Midbrain (tissue), 1 donor: ENCODE data around the gene CFAP99.

Experiments used
- DNase-seq: peaks from one replicate; lab custom pipeline; 2025; lab: John Stamatoyannopoulos, UW

Gene CFAP99

GRCh38 chr4:2503809-2504208, 85.1 kb downstream of the CFAP99 start:
- no peak for DNase-seq

DNA sequence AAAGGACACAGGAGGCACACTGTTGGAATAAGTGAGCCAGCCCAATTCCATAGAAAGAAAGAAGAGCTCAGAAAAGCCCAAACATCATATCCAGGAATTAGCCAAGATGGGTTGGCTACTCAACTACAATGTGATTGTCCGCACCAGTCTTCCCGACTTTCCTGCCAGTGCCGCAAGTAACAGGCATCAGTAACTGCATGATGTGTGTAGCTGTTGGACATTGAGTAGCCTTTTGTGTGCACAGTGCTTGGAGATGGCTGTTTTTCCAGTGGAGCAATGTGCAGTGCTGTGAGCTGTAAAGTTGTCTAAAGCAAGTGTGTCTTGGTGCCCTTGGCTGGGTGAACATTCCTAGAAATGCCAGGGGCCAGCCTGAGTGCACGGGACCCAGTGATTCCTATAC, 88.5 kb downstream of the CFAP99 start:
- no peak for DNase-seq

DNA sequence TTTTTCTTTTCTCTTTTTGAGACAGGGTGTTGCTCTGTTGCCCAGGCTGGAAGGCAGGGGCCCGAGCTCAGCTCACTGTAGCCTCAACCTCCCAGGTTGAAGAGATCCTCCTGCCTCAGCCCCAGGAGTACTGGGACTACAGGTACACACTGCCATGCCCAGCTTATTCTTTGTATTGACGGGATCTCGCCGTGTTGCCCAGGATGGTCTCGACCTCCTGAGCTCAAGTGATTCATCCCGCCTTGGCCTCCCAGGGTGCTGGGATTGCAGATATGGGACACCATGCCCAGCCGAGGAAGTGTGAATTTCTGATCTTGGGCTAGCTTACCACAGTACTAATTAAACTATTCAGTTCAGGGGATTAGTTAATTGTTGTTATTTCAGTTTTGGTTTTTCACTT, 89.1 kb downstream of the CFAP99 start:
- DNase-seq, result no peak

- DNase-seq, result no peak
Measured at GRCh38 chr4:2510351-2511259, 91.8 kb downstream of the CFAP99 start.

DNA sequence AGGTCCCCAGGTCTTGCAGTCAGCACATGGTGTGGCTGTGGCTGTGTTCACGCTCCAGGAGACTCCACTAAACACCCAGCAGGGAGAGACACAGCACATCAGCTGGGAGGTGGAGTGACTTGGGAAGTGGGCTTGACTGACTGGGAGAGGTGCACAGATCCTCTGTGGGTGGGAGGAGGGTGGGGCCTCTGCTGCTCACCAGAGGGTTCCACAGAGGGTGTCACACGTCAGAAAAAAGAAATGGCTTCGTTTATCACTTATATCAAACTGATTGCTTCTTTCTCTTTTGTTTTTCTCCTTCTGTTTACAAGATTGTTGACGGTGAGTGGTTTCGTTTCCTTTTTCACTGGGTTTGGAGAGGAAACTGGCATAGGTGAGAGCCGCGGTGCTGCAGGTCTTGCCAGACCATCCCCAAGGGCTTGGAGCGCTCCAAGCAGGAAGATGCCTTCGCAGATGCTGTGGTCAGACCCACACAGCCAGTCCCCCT, 92.9 kb downstream of the CFAP99 start:
- no peak for DNase-seq
